Skeletal muscle cell (primary cell): ENCODE data around the gene KLHL17.

Experiments used
- DNase-seq: peaks from one replicate; pipeline ENCODE4 v3.0.0-alpha.2; 2010; ENCODE audit warnings: low read depth
- H3K4me3 ChIP-seq: 2 replicates; pipeline ENCODE4 v1.5.1; 2011; ENCODE audit warnings: low read depth, mild to moderate bottlenecking, control low read depth, low read length, moderate library complexity

KLHL17 gene

GRCh38 chr1:934991-935750 lies 25.2 kb upstream of the KLHL17 start:
- no peak overlapping the region for H3K4me3 ChIP-seq
- no peak for DNase-seq

GRCh38 chr1:935751-936231 lies 24.6 kb upstream of the KLHL17 start:
- H3K4me3 ChIP-seq: no peak overlapping the region

GRCh38 chr1:936348-937264 lies 23.8 kb upstream of the KLHL17 start:
- H3K4me3 ChIP-seq: no peak overlapping the region
- DNase-seq: no peak

More at GRCh38 chr1:935751-936231, 24.6 kb upstream of the KLHL17 start:
- DNase-seq: no peak

- no peak overlapping the region for H3K4me3 ChIP-seq
- DNase-seq: no peak
Measured at GRCh38 chr1:937521-937920, 22.9 kb upstream of the KLHL17 start.

GRCh38 chr1:938088-938683 lies 22.2 kb upstream of the KLHL17 start:
- H3K4me3 ChIP-seq: no peak overlapping the region
- DNase-seq: no peak

GRCh38 chr1:938711-939489 lies 21.5 kb upstream of the KLHL17 start:
- no peak for DNase-seq
- no peak overlapping the region for H3K4me3 ChIP-seq

- no peak for DNase-seq
- no peak overlapping the region for H3K4me3 ChIP-seq
Measured at GRCh38 chr1:939511-940106, 20.8 kb upstream of the KLHL17 start.

GRCh38 chr1:940107-941014 lies 20.0 kb upstream of the KLHL17 start:
- DNase-seq: peak; percentile 36
- peak overlapping the region; percentile 12 for H3K4me3 ChIP-seq

GRCh38 chr1:941015-941587 lies 19.3 kb upstream of the KLHL17 start:
- no peak for DNase-seq
- peak overlapping the region; percentile 47 for H3K4me3 ChIP-seq

- H3K4me3 ChIP-seq: peak overlapping the region; percentile 47
- DNase-seq: peak; percentile 63
Measured at GRCh38 chr1:941588-942383, 18.6 kb upstream of the KLHL17 start.

- peak overlapping the region; percentile 47 for H3K4me3 ChIP-seq
- no peak for DNase-seq
Measured at GRCh38 chr1:942411-942821, 18.0 kb upstream of the KLHL17 start.

GRCh38 chr1:942864-943533 lies 17.4 kb upstream of the KLHL17 start:
- DNase-seq: peak; percentile 65
- H3K4me3 ChIP-seq: peak overlapping the region; percentile 47

GRCh38 chr1:943545-944340 lies 16.6 kb upstream of the KLHL17 start:
- H3K4me3 ChIP-seq: no peak overlapping the region
- no peak for DNase-seq

- DNase-seq: peak; percentile 43
- no peak overlapping the region for H3K4me3 ChIP-seq
Measured at GRCh38 chr1:944341-945325, 15.8 kb upstream of the KLHL17 start.
